ENCODE results near the gene NXN. TPM values are rescaled to one million over a fixed set of nuclear protein-coding genes. Genes with fewer than 3 reads are reported as not detected.

Gene NXN
- total RNA-seq, 2 donors from 2014 or later = 15.6 to 17.5 TPM

GRCh38 chr17:1022278-1023024, 42.9 kb upstream of the NXN start:
- Histone ChIP-seq H3K4me3 (no peak overlapping the region), H3K27me3 (no peaks in the 10 kb centered on the region), H3K36me3 (no peaks in the 10 kb centered on the region), H3K27ac (peak overlapping the region; percentile 80 to 91), H3K9me3 (no peaks in the 10 kb centered on the region), H3K4me1 (peaks cover 0 to 79% of the 10 kb centered on the region in 2 donors)
- TF ChIP-seq CTCF (IDR thresholded peaks at IDR 0.05) = no peak
- peak; percentile 69 for DNase-seq (ENCODE audit: low spot score)

- Histone ChIP-seq H3K4me3 (no peak overlapping the region), H3K27me3 (no peaks in the 10 kb centered on the region), H3K36me3 (no peaks in the 10 kb centered on the region), H3K9me3 (no peaks in the 10 kb centered on the region), H3K27ac (peak overlapping the region; percentile 80 to 91), H3K4me1 (peaks cover 0 to 66% of the 10 kb centered on the region in 2 donors)
- no peak for DNase-seq (ENCODE audit: low spot score)
- no peak for TF ChIP-seq CTCF (IDR thresholded peaks at IDR 0.05)
Measured at GRCh38 chr17:1021147-1021546, 41.6 kb upstream of the NXN start.

GRCh38 chr17:1019451-1019850, 39.9 kb upstream of the NXN start:
- no peak for TF ChIP-seq CTCF (IDR thresholded peaks at IDR 0.05)
- Histone ChIP-seq H3K4me3 (no peak overlapping the region), H3K36me3 (no peaks in the 10 kb centered on the region), H3K9me3 (no peaks in the 10 kb centered on the region), H3K27ac (peak overlapping the region; percentile 80 to 91), H3K4me1 (peaks cover 0 to 54% of the 10 kb centered on the region in 2 donors), H3K27me3 (no peaks in the 10 kb centered on the region)
- DNase-seq (ENCODE audit: low spot score) = no peak

- H3K27me3 ChIP-seq = no peaks in the 10 kb centered on the region
- peaks cover 0 to 53% of the 10 kb centered on the region in 2 donors for H3K4me1 ChIP-seq
- H3K4me3 ChIP-seq = no peak overlapping the region
- H3K27ac ChIP-seq = peak overlapping the region; percentile 80 to 91
- no peaks in the 10 kb centered on the region for H3K9me3 ChIP-seq
- no peak for TF ChIP-seq CTCF (IDR thresholded peaks at IDR 0.05)
- DNase-seq (ENCODE audit: low spot score) = no peak
- H3K36me3 ChIP-seq = no peaks in the 10 kb centered on the region
Measured at GRCh38 chr17:1018547-1018946, 39.0 kb upstream of the NXN start.

GRCh38 chr17:1013729-1014090, 34.1 kb upstream of the NXN start:
- H3K27me3 ChIP-seq = no peaks in the 10 kb centered on the region
- H3K27ac ChIP-seq = no peak overlapping the region
- peaks cover 0 to 50% of the 10 kb centered on the region in 2 donors for H3K4me1 ChIP-seq
- H3K36me3 ChIP-seq = peaks cover 38% of the 10 kb centered on the region
- no peak for TF ChIP-seq CTCF (IDR thresholded peaks at IDR 0.05)
- no peaks in the 10 kb centered on the region for H3K9me3 ChIP-seq
- no peak for DNase-seq (ENCODE audit: low spot score)
- H3K4me3 ChIP-seq = no peak overlapping the region
